Endothelial cell (in vitro differentiated cells): ENCODE results near the gene DCTN3. TPM values are rescaled to one million over a fixed set of nuclear protein-coding genes. Genes with fewer than 3 reads are reported as not detected.
"Not testable (repeated sequence)": the region's sequence is repeated elsewhere in the genome, so short reads cannot be mapped to it uniquely, and the experiment has no call there.

ENCODE experiments used
- DNase-seq: peaks from one replicate; pipeline ENCODE4 v3.0.0; 2021; ENCODE audit warnings: low spot score
- H3K27ac Mint-ChIP-seq: one replicate; pipeline ENCODE4 v1.8.0; 2021; ENCODE audit warnings: mixed read lengths, inconsistent platforms; ENCODE audit not compliant: unreplicated experiment
- H3K27me3 Mint-ChIP-seq: one replicate; pipeline ENCODE4 v1.8.0; 2021; ENCODE audit warnings: mild to moderate bottlenecking, moderate library complexity, mixed read lengths, inconsistent platforms; ENCODE audit not compliant: unreplicated experiment
- H3K36me3 Mint-ChIP-seq: one replicate; pipeline ENCODE4 v1.8.0; 2021; ENCODE audit warnings: mild to moderate bottlenecking, low read depth, mixed read lengths, inconsistent platforms; ENCODE audit not compliant: unreplicated experiment
- H3K4me1 Mint-ChIP-seq: one replicate; pipeline ENCODE4 v1.8.0; 2021; ENCODE audit warnings: mild to moderate bottlenecking, mixed read lengths, inconsistent platforms; ENCODE audit not compliant: unreplicated experiment
- H3K4me3 Mint-ChIP-seq: one replicate; pipeline ENCODE4 v1.8.0; 2021; ENCODE audit warnings: mild to moderate bottlenecking, mixed read lengths, inconsistent platforms; ENCODE audit not compliant: unreplicated experiment
- H3K9me3 Mint-ChIP-seq: one replicate; pipeline ENCODE4 v1.8.0; 2021; ENCODE audit warnings: mixed read lengths, inconsistent platforms; ENCODE audit not compliant: unreplicated experiment
- CTCF ChIP-seq: fragments of 200-600 bp; sonication (generic); IDR thresholded peaks from one replicate; pipeline ENCODE4 v1.5.0; 2021; ENCODE audit warnings: antibody characterized with exemption; ENCODE audit not compliant: unreplicated experiment
- total RNA-seq: library from RNA; stranded (reverse); fragmentation: NEBNext Ultra II Directional; extraction: Animal tissue kit (Norgen Biotek cat#: 25700); gene quantifications from one replicate; pipeline ENCODE4 v1.2.1, GENCODE V29; 2021; ENCODE audit not compliant: unreplicated experiment

Gene DCTN3
- total RNA-seq, 1 donor from 2014 or later = 81.5 TPM

- H3K36me3 Mint-ChIP-seq = peaks cover 11% of the 10 kb centered on the region
Measured at GRCh38 chr9:34647084-34647403, 26.7 kb upstream of the DCTN3 start.

GRCh38 chr9:34646211-34647083 lies 26.2 kb upstream of the DCTN3 start, which contains the start of gene GALT:
GALT (plus strand) TSS chr9:34646675; CDS start chr9:34646705, 30 bp downstream.
- peak; percentile 26 for TF ChIP-seq CTCF
- peak within 1 kb of the TSS; percentile 18 for H3K27ac Mint-ChIP-seq
- peak; percentile 95 for DNase-seq
- H3K4me3 Mint-ChIP-seq = peak within 1 kb of the TSS; percentile 92
- H3K4me1 Mint-ChIP-seq = peaks cover 12% of the 10 kb centered on the region
- peaks cover 12% of the 10 kb centered on the region for H3K27me3 Mint-ChIP-seq
- H3K9me3 Mint-ChIP-seq = no peaks in the 10 kb centered on the region
- H3K36me3 Mint-ChIP-seq = peaks cover 11% of the 10 kb centered on the region

More at GRCh38 chr9:34647084-34647403, 26.7 kb upstream of the DCTN3 start:
- Mint-ChIP-seq H3K9me3 (no peaks in the 10 kb centered on the region), H3K4me3 (peak overlapping the region; percentile 92), H3K27me3 (peaks cover 13% of the 10 kb centered on the region), H3K4me1 (peaks cover 16% of the 10 kb centered on the region), H3K27ac (no peak overlapping the region)
- no peak for TF ChIP-seq CTCF
- no peak for DNase-seq

- DNase-seq = no peak
- no peak for TF ChIP-seq CTCF
- peaks cover 11% of the 10 kb centered on the region for H3K36me3 Mint-ChIP-seq
- no peaks in the 10 kb centered on the region for H3K9me3 Mint-ChIP-seq
- no peak overlapping the region for H3K4me3 Mint-ChIP-seq
- H3K27ac Mint-ChIP-seq = no peak overlapping the region
- peaks cover 11% of the 10 kb centered on the region for H3K4me1 Mint-ChIP-seq
- peaks cover 11% of the 10 kb centered on the region for H3K27me3 Mint-ChIP-seq
Measured at GRCh38 chr9:34644766-34645314, 24.5 kb upstream of the DCTN3 start.

- H3K4me3 Mint-ChIP-seq = no peak overlapping the region
- no peak for TF ChIP-seq CTCF
Measured at GRCh38 chr9:34642679-34643078, 22.4 kb upstream of the DCTN3 start.

GRCh38 chr9:34639322-34639721 lies 19.0 kb upstream of the DCTN3 start:
- not testable (repeated sequence) for H3K27ac Mint-ChIP-seq, DNase-seq, H3K27me3 Mint-ChIP-seq, H3K4me3 Mint-ChIP-seq, H3K36me3 Mint-ChIP-seq, H3K9me3 Mint-ChIP-seq
- H3K4me1 Mint-ChIP-seq = peaks cover 11% of the 10 kb centered on the region

More at GRCh38 chr9:34642679-34643078, 22.4 kb upstream of the DCTN3 start:
- no peak for DNase-seq
- no peak overlapping the region for H3K27ac Mint-ChIP-seq
- H3K27me3 Mint-ChIP-seq = peaks cover 12% of the 10 kb centered on the region
- H3K9me3 Mint-ChIP-seq = no peaks in the 10 kb centered on the region
- H3K4me1 Mint-ChIP-seq = peaks cover 9% of the 10 kb centered on the region
- H3K36me3 Mint-ChIP-seq = peaks cover under 1% of the 10 kb centered on the region
